OCI-LY1 (cell line): ENCODE data around the gene PDS5B.

Source experiments
- EZH2 ChIP-seq: fragments of 200-600 bp; sonication (generic), shearing (Covaris generic); IDR thresholded peaks from 2 replicates; pipeline ENCODE4 v1.8.0; 2017; ENCODE audit warnings: borderline replicate concordance, mixed run types, mild to moderate bottlenecking, antibody characterized with exemption, low read length, moderate library complexity, mixed read lengths
- TF ChIP-seq, protein P1 (sequence below): fragments of 200-600 bp; sonication (generic), shearing (Covaris generic); IDR thresholded peaks from 2 replicates; pipeline ENCODE4 v1.5.1; 2017; ENCODE audit warnings: mild to moderate bottlenecking, antibody characterized with exemption, low read length, moderate library complexity, mixed read lengths

DNA sequence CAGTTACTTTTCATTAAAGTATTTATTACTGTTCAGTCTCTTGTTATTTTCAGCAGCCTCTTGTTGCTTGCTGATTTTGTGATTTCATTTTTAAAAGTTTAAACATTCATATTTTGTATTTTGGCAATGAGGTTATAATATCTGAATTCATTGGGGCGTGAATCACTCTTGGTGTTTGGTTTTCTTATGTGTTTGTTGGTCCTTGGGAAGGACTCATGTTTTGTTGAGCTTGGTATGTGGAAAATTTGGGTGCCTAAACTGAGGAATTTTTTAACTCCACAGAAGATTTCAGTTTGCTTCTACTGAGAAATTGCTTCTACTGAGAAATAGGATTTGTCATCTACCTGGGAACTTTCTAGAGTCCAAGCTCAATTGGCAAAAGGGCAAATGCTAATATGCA lies 38.2 kb downstream of the PDS5B start:
- TF ChIP-seq, protein P1, sequence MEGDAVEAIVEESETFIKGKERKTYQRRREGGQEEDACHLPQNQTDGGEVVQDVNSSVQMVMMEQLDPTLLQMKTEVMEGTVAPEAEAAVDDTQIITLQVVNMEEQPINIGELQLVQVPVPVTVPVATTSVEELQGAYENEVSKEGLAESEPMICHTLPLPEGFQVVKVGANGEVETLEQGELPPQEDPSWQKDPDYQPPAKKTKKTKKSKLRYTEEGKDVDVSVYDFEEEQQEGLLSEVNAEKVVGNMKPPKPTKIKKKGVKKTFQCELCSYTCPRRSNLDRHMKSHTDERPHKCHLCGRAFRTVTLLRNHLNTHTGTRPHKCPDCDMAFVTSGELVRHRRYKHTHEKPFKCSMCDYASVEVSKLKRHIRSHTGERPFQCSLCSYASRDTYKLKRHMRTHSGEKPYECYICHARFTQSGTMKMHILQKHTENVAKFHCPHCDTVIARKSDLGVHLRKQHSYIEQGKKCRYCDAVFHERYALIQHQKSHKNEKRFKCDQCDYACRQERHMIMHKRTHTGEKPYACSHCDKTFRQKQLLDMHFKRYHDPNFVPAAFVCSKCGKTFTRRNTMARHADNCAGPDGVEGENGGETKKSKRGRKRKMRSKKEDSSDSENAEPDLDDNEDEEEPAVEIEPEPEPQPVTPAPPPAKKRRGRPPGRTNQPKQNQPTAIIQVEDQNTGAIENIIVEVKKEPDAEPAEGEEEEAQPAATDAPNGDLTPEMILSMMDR, result no peak
- TF ChIP-seq EZH2, result no peak
